ENCODE results near the gene BIRC6.

- TF ChIP-seq POLR2AphosphoS5 (IDR thresholded peaks at IDR 0.05; ENCODE audit: low read depth, low read length) (no peak), REST (IDR thresholded peaks at IDR 0.05; ENCODE audit: insufficient read depth in 1 of 2, low read depth in 2 of 2, low read length in 2 of 2) (no peak), TAF1 (IDR thresholded peaks at IDR 0.05; ENCODE audit: borderline replicate concordance, insufficient read depth, low read length) (no peak), SIN3A (IDR thresholded peaks at IDR 0.05; ENCODE audit: borderline replicate concordance, insufficient read depth, low read length) (no peak), FOXP2 (optimal IDR thresholded peaks at IDR 0.05; ENCODE audit: borderline replicate concordance, extremely low read depth, extremely low read length, insufficient read depth) (no peak)
Measured at GRCh38 chr2:32496662-32497061, 139.8 kb downstream of the BIRC6 start.
